HepG2 (cell line): Measurements from ENCODE around the gene DNASE1. TPM values are rescaled to one million over a fixed set of nuclear protein-coding genes. Genes with fewer than 3 reads are reported as not detected.

Experiments
- CERS6 ChIP-seq: sonication (generic); formaldehyde crosslinking; IDR thresholded peaks from 2 replicates; pipeline ENCODE4 v1.5.0; 2020; ENCODE audit warnings: missing genetic modification reagents
- DNMT3B ChIP-seq: conservative IDR thresholded peaks from 2 replicates; pipeline ENCODE4 v1.6.1; 2016; ENCODE audit warnings: missing biosample characterization, control low read depth
- ELK4 ChIP-seq: sonication (generic); formaldehyde crosslinking; IDR thresholded peaks from 2 replicates; pipeline ENCODE4 v1.9.0; 2021; ENCODE audit warnings: missing genetic modification reagents, borderline replicate concordance
- PAWR ChIP-seq: sonication (generic); formaldehyde crosslinking; IDR thresholded peaks from 2 replicates; pipeline ENCODE4 v1.4.0; 2020; ENCODE audit warnings: missing genetic modification reagents, mild to moderate bottlenecking, borderline replicate concordance
- PREB ChIP-seq: sonication (generic); formaldehyde crosslinking; IDR thresholded peaks from 2 replicates; pipeline ENCODE4 v1.4.0; 2020; ENCODE audit warnings: missing genetic modification reagents
- REPIN1 ChIP-seq: sonication (generic); formaldehyde crosslinking; IDR thresholded peaks from 2 replicates; pipeline ENCODE4 v1.8.0; 2022; ENCODE audit warnings: missing genetic modification reagents, low read depth, mild to moderate bottlenecking, borderline replicate concordance
- RFX1 ChIP-seq: fragments of 450-650 bp; IDR thresholded peaks from 2 replicates; pipeline ENCODE4 v1.6.1; 2017
- RFX5 ChIP-seq: IDR thresholded peaks from 2 replicates; pipeline ENCODE4 v1.6.1; 2011; ENCODE audit warnings: low read depth, low read length, improper control_type of control experiment
- THRA ChIP-seq: sonication (generic); formaldehyde crosslinking; IDR thresholded peaks from 2 replicates; pipeline ENCODE4 v1.4.0; 2020; ENCODE audit warnings: missing genetic modification reagents, borderline replicate concordance
- ZNF350 ChIP-seq: sonication (generic); formaldehyde crosslinking; IDR thresholded peaks from 2 replicates; pipeline ENCODE4 v1.4.0; 2020; ENCODE audit warnings: mild to moderate bottlenecking, low read depth, missing genetic modification reagents, borderline replicate concordance
- ZNF513 ChIP-seq: sonication (generic); formaldehyde crosslinking; conservative IDR thresholded peaks from 2 replicates; pipeline ENCODE4 v1.5.0; 2020; ENCODE audit warnings: missing genetic modification reagents
- ZNF550 ChIP-seq: sonication (generic); formaldehyde crosslinking; IDR thresholded peaks from 2 replicates; pipeline ENCODE4 v1.4.0; 2020; ENCODE audit warnings: mild to moderate bottlenecking, missing genetic modification reagents, borderline replicate concordance
- ZNF562 ChIP-seq: sonication (generic); formaldehyde crosslinking; IDR thresholded peaks from 2 replicates; pipeline ENCODE4 v1.8.0; 2022; ENCODE audit warnings: missing genetic modification reagents, borderline replicate concordance
- ZNF589 ChIP-seq: sonication (generic); formaldehyde crosslinking; conservative IDR thresholded peaks from 2 replicates; pipeline ENCODE4 v1.8.0; 2022; ENCODE audit warnings: mild to moderate bottlenecking, moderate library complexity, missing genetic modification reagents
- ZNF652 ChIP-seq: IDR thresholded peaks from 2 replicates; pipeline ENCODE4 v1.6.1; 2016; ENCODE audit warnings: low read depth, borderline replicate concordance
- ZNF674 ChIP-seq: sonication (generic); formaldehyde crosslinking; IDR thresholded peaks from 2 replicates; pipeline ENCODE4 v1.5.0; 2020; ENCODE audit warnings: low read depth, mild to moderate bottlenecking, missing genetic modification reagents
- ZNF687 ChIP-seq: sonication (generic); formaldehyde crosslinking; IDR thresholded peaks from 2 replicates; pipeline ENCODE4 v1.5.1; 2020; ENCODE audit warnings: mild to moderate bottlenecking, missing genetic modification reagents, moderate library complexity
- ZNF776 ChIP-seq: sonication (generic); formaldehyde crosslinking; IDR thresholded peaks from 2 replicates; pipeline ENCODE4 v1.4.0; 2020; ENCODE audit warnings: mild to moderate bottlenecking, missing genetic modification reagents
- ZNF788 ChIP-seq: sonication (generic); formaldehyde crosslinking; IDR thresholded peaks from 2 replicates; pipeline ENCODE4 v1.5.0; 2020; ENCODE audit warnings: mild to moderate bottlenecking, missing genetic modification reagents, borderline replicate concordance
- polyA plus RNA-seq, 8 experiments: library from polyadenylated mRNA; depleted of rRNA in 3 of 8; stranded (reverse) in 7 of 8; unstranded in 1 of 8; fragments of >200 nt; fragmentation: Illumina TruSeq in 4 of 8; extraction: Trizol in 4 of 8; gene quantifications; 2 replicates each; pipeline versions ENCODE4 v1.2.1 to v1.2.3, GENCODE V29; 2011 to 2016; ENCODE audit warnings: low read depth in 4 of 8, missing spikeins in 1 of 8, mixed read lengths in 1 of 8; ENCODE audit not compliant: insufficient read depth in 1 of 8
- total RNA-seq, 5 experiments: library from RNA; depleted of rRNA; stranded (reverse); fragments of >200 nt; fragmentation: Illumina TruSeq; extraction: Trizol; gene quantifications; 2 replicates each; pipeline ENCODE4 v1.2.3, GENCODE V29; 2016; ENCODE audit warnings: low read depth in 1 of 5

DNASE1 gene
- total and polyA plus RNA-seq, 2 of the 13 experiments (the other 11 are each of a cell fraction or from before 2014, with no cell fraction given), result 7.1 to 11.1 TPM

- TF ChIP-seq ZNF513 (CRISPR knock-in tag), result no peak
- TF ChIP-seq PAWR (CRISPR knock-in tag), result no peak
- TF ChIP-seq ZNF550 (CRISPR knock-in tag), result no peak
- no peak for TF ChIP-seq ZNF652
- TF ChIP-seq ZNF350 (CRISPR knock-in tag), result no peak
- TF ChIP-seq ZNF776 (CRISPR knock-in tag), result no peak
- TF ChIP-seq REPIN1 (CRISPR knock-in tag), result no peak
- peak; percentile 30; the same call in 1 of the 2 replicates for TF ChIP-seq THRA
- TF ChIP-seq ZNF562 (CRISPR knock-in tag), result no peak
- TF ChIP-seq ZNF788, result no peak
- TF ChIP-seq RFX5, result no peak
- no peak for TF ChIP-seq DNMT3B (CRISPR knock-in tag)
- TF ChIP-seq ZNF589 (CRISPR knock-in tag), result no peak
- TF ChIP-seq ELK4, result no peak
- TF ChIP-seq ZNF674 (CRISPR knock-in tag), result no peak
- peak; percentile 78 for TF ChIP-seq ZNF687 (CRISPR knock-in tag)
- no peak for TF ChIP-seq CERS6 (CRISPR knock-in tag)
- TF ChIP-seq RFX1, result no peak
- TF ChIP-seq PREB, result no peak
Measured at GRCh38 chr16:3690470-3690928, 36.0 kb downstream of the DNASE1 start (continued).
